H4 (cell line): ENCODE measurements around the gene ZBTB1. TPM values are rescaled to one million over a fixed set of nuclear protein-coding genes. Genes with fewer than 3 reads are reported as not detected.

Experiments
- DNase-seq: peaks from one replicate; pipeline ENCODE4 v3.0.0-alpha.2; 2015; ENCODE audit warnings: low spot score
- total RNA-seq: library from RNA; depleted of rRNA; stranded (reverse); fragments of >200 nt; shearing (Covaris generic); gene quantifications from 2 replicates; pipeline ENCODE4 v1.2.3, GENCODE V29; 2014; rRNA removed

The ZBTB1 gene
- total RNA-seq = 32.6 and 34.7 TPM in 2 replicates

- DNase-seq = peak; percentile 70
Observed at GRCh38 chr14:64504310-64504896, at the start of gene ZBTB1. Gene ZBTB1, plus strand, starts transcription at chr14:64504770. Its CDS starts 16,735 bp downstream, at chr14:64521505.

GRCh38 chr14:64459405-64460136 lies 45.0 kb upstream of the ZBTB1 start:
- DNase-seq = no peak

- no peak for DNase-seq
Observed at GRCh38 chr14:64461221-64461620, 43.3 kb upstream of the ZBTB1 start.

- DNase-seq = no peak
Observed at GRCh38 chr14:64463195-64463594, 41.4 kb upstream of the ZBTB1 start.

- DNase-seq = no peak
Observed at GRCh38 chr14:64463873-64464272, 40.7 kb upstream of the ZBTB1 start.

GRCh38 chr14:64464651-64465050 lies 39.9 kb upstream of the ZBTB1 start:
- no peak for DNase-seq

- no peak for DNase-seq
Observed at GRCh38 chr14:64465191-64465822, 39.3 kb upstream of the ZBTB1 start, which contains the start of gene AKAP5. Gene AKAP5, plus strand, starts transcription at chr14:64465499. Its CDS starts 2,896 bp downstream, at chr14:64468395.

- no peak for DNase-seq
Observed at GRCh38 chr14:64465831-64466554, 38.6 kb upstream of the ZBTB1 start.

GRCh38 chr14:64467101-64467500 lies 37.5 kb upstream of the ZBTB1 start:
- no peak for DNase-seq

- DNase-seq = no peak
Observed at GRCh38 chr14:64467566-64467965, 37.0 kb upstream of the ZBTB1 start.

GRCh38 chr14:64468451-64468850 lies 36.1 kb upstream of the ZBTB1 start:
- no peak for DNase-seq

GRCh38 chr14:64474041-64474440 lies 30.5 kb upstream of the ZBTB1 start:
- DNase-seq = no peak

GRCh38 chr14:64474698-64475097 lies 29.9 kb upstream of the ZBTB1 start:
- no peak for DNase-seq

- DNase-seq = no peak
Observed at GRCh38 chr14:64475585-64476273, 28.8 kb upstream of the ZBTB1 start.

GRCh38 chr14:64476438-64476837 lies 28.1 kb upstream of the ZBTB1 start:
- no peak for DNase-seq

GRCh38 chr14:64478634-64479250 lies 25.8 kb upstream of the ZBTB1 start:
- no peak for DNase-seq

GRCh38 chr14:64488590-64489099 lies 15.9 kb upstream of the ZBTB1 start:
- DNase-seq = no peak

GRCh38 chr14:64491637-64492036 lies 12.9 kb upstream of the ZBTB1 start:
- no peak for DNase-seq

GRCh38 chr14:64493455-64493854 lies 11.1 kb upstream of the ZBTB1 start:
- no peak for DNase-seq

GRCh38 chr14:64495252-64495651 lies 9.3 kb upstream of the ZBTB1 start:
- DNase-seq = no peak

- DNase-seq = no peak
Observed at GRCh38 chr14:64496764-64497163, 7.8 kb upstream of the ZBTB1 start.
